Posterior vena cava (tissue), 2 donors: ENCODE measurements around the gene GABRB1. TPM values are rescaled to one million over a fixed set of nuclear protein-coding genes. Genes with fewer than 3 reads are reported as not detected.

ENCODE experiments used
- DNase-seq: peaks from one replicate; pipeline ENCODE4 v3.0.0-alpha.2; 2020; ENCODE audit warnings: low spot score
- intact Hi-C, 2 donors: fragments of 100-400 bp; cut with DNase I; formaldehyde crosslinking; loops; one replicate each; pipeline versions ENCODE4 v1.14.1 to v1.14.2; 2022 to 2023
- total RNA-seq, 2 donors: library from RNA; stranded (reverse); fragmentation: NEBNext Ultra II Directional; extraction: Animal tissue kit (Norgen Biotek cat#: 25700); gene quantifications; one replicate each; pipeline ENCODE4 v1.2.1, GENCODE V29; 2021
- donor health status: DM: yes; HTN: yes; CAD: no.
- donor health status: DM: yes; HTN: yes; CAD: no.

GABRB1 gene
- total RNA-seq, 2 donors from 2014 or later = not detected

- peak; percentile 58 for DNase-seq
- intact Hi-C loops = loop anchor here in 1 of 2 donors (10.0 kb wide), 1 partner anchor 922 kb away; no protein-coding TSS in a partner anchor
These were observed 161.8 kb downstream of the GABRB1 start for GRCh38 chr4:47193179-47193578.

- no peak for DNase-seq
- intact Hi-C loops = loop anchor here in 1 of 2 donors (10.0 kb wide), 1 partner anchor 921 kb away; no protein-coding TSS in a partner anchor
These were observed 162.8 kb downstream of the GABRB1 start for GRCh38 chr4:47194036-47194737.

- intact Hi-C loops = loop anchor here in 1 of 2 donors (10.0 kb wide), 1 partner anchor 919 kb away; no protein-coding TSS in a partner anchor
- DNase-seq = no peak
These were observed 164.3 kb downstream of the GABRB1 start for GRCh38 chr4:47195706-47196105.

GRCh38 chr4:47198791-47199190 lies 167.4 kb downstream of the GABRB1 start:
- DNase-seq = no peak
- intact Hi-C loops = loop anchor here in 1 of 2 donors (10.0 kb wide), 1 partner anchor 916 kb away; no protein-coding TSS in a partner anchor

- DNase-seq = no peak
- intact Hi-C loops = no loop called here
These were observed 172.2 kb downstream of the GABRB1 start for GRCh38 chr4:47203593-47203992.

- intact Hi-C loops = no loop called here
- DNase-seq = no peak
These were observed 176.2 kb downstream of the GABRB1 start for GRCh38 chr4:47207555-47207954.

GRCh38 chr4:47209833-47210232 lies 178.5 kb downstream of the GABRB1 start:
- DNase-seq = no peak

GRCh38 chr4:47210828-47211227 lies 179.5 kb downstream of the GABRB1 start:
- intact Hi-C loops = no loop called here
- no peak for DNase-seq

More at GRCh38 chr4:47209833-47210232, 178.5 kb downstream of the GABRB1 start:
- intact Hi-C loops = no loop called here

- DNase-seq = no peak
- intact Hi-C loops = no loop called here
These were observed 181.7 kb downstream of the GABRB1 start for GRCh38 chr4:47213106-47213505.

- no peak for DNase-seq
- intact Hi-C loops = no loop called here
These were observed 182.2 kb downstream of the GABRB1 start for GRCh38 chr4:47213539-47213938.

GRCh38 chr4:47213971-47214370 lies 182.6 kb downstream of the GABRB1 start:
- no peak for DNase-seq
- intact Hi-C loops = no loop called here

GRCh38 chr4:47215759-47216158 lies 184.4 kb downstream of the GABRB1 start:
- intact Hi-C loops = no loop called here
- no peak for DNase-seq

- intact Hi-C loops = no loop called here
- no peak for DNase-seq
These were observed 185.9 kb downstream of the GABRB1 start for GRCh38 chr4:47217291-47217690.

- DNase-seq = no peak
- intact Hi-C loops = no loop called here
These were observed 186.5 kb downstream of the GABRB1 start for GRCh38 chr4:47217884-47218283.

GRCh38 chr4:47218631-47219030 lies 187.3 kb downstream of the GABRB1 start:
- intact Hi-C loops = no loop called here
- no peak for DNase-seq

- DNase-seq = no peak
- intact Hi-C loops = no loop called here
These were observed 188.2 kb downstream of the GABRB1 start for GRCh38 chr4:47219586-47219985.

- DNase-seq = no peak
- intact Hi-C loops = no loop called here
These were observed 190.4 kb downstream of the GABRB1 start for GRCh38 chr4:47221721-47222120.

- DNase-seq = no peak
- intact Hi-C loops = no loop called here
These were observed 190.9 kb downstream of the GABRB1 start for GRCh38 chr4:47222276-47222675.

- DNase-seq = no peak
- intact Hi-C loops = no loop called here
These were observed 193.0 kb downstream of the GABRB1 start for GRCh38 chr4:47224361-47224760.

GRCh38 chr4:47235721-47236120 lies 204.4 kb downstream of the GABRB1 start:
- intact Hi-C loops = no loop called here
- no peak for DNase-seq

GRCh38 chr4:47238667-47239066 lies 207.3 kb downstream of the GABRB1 start:
- DNase-seq = no peak
- intact Hi-C loops = no loop called here
